NOMO-1 (cell line): ENCODE measurements around the gene COL11A2.
"Not testable (repeated sequence)": the region's sequence is repeated elsewhere in the genome, so short reads cannot be mapped to it uniquely, and the experiment has no call there.

Source experiments
- DNase-seq, 2 experiments: peaks; one replicate each; lab custom pipeline; 2025; ENCODE audit not compliant: unreplicated experiment in 2 of 2; lab: John Stamatoyannopoulos, UW

COL11A2 gene

GRCh38 chr6:33192105-33192646, at the start of gene COL11A2:
TSS of gene COL11A2 (minus strand) at chr6:33192467. CDS start at chr6:33192240, 227 bp downstream.
- no peak for DNase-seq

- DNase-seq, result no peak
Observed at GRCh38 chr6:33241968-33242367, 49.7 kb upstream of the COL11A2 start.

- no peak for DNase-seq
Observed at GRCh38 chr6:33237741-33238140, 45.5 kb upstream of the COL11A2 start.

- no peak for DNase-seq
Observed at GRCh38 chr6:33236852-33237251, 44.6 kb upstream of the COL11A2 start.

GRCh38 chr6:33236328-33236727, 44.1 kb upstream of the COL11A2 start:
- DNase-seq, result no peak

GRCh38 chr6:33235221-33235634, 43.0 kb upstream of the COL11A2 start:
- no peak for DNase-seq

- not testable (repeated sequence) for DNase-seq
Observed at GRCh38 chr6:33226503-33227120, 34.3 kb upstream of the COL11A2 start.

GRCh38 chr6:33217681-33218080, 25.4 kb upstream of the COL11A2 start:
- DNase-seq, result no peak

- DNase-seq, result no peak
Observed at GRCh38 chr6:33217246-33217645, 25.0 kb upstream of the COL11A2 start.

GRCh38 chr6:33216117-33216649, 23.9 kb upstream of the COL11A2 start:
- no peak for DNase-seq

GRCh38 chr6:33215271-33216116, 23.2 kb upstream of the COL11A2 start:
- DNase-seq, result no peak

GRCh38 chr6:33213989-33214335, 21.7 kb upstream of the COL11A2 start:
- no peak for DNase-seq

GRCh38 chr6:33213166-33213988, 21.1 kb upstream of the COL11A2 start:
- peak; percentile 20 to 34 for DNase-seq

- no peak for DNase-seq
Observed at GRCh38 chr6:33212857-33213165, 20.5 kb upstream of the COL11A2 start.

- no peak for DNase-seq
Observed at GRCh38 chr6:33211666-33212422, 19.6 kb upstream of the COL11A2 start.

- DNase-seq, result no peak
Observed at GRCh38 chr6:33211136-33211535, 18.9 kb upstream of the COL11A2 start.

GRCh38 chr6:33209856-33210255, 17.6 kb upstream of the COL11A2 start:
- DNase-seq, result no peak

GRCh38 chr6:33208091-33208967, 16.1 kb upstream of the COL11A2 start, which contains the start of gene RING1:
TSS of gene RING1 (plus strand) at chr6:33208500. CDS start at chr6:33208823, 323 bp downstream.
- peak; percentile 79 to 80 for DNase-seq

- DNase-seq, result no peak
Observed at GRCh38 chr6:33207552-33208090, 15.4 kb upstream of the COL11A2 start.
